HG03378 (cell line): ENCODE results near the gene LMBR1L.

ENCODE experiments used
- ATAC-seq: cut with Tn5 transposase; IDR thresholded peaks from one replicate; pipeline ENCODE4 v1.9.1; 2021; ENCODE audit warnings: mild to moderate bottlenecking, moderate library complexity; ENCODE audit not compliant: unreplicated experiment

Gene LMBR1L

GRCh38 chr12:49121047-49121696 lies 10.5 kb upstream of the LMBR1L start:
- no peak for ATAC-seq

GRCh38 chr12:49111206-49111605 lies 559 bp upstream of the LMBR1L start:
- no peak for ATAC-seq

GRCh38 chr12:49109641-49110463 lies 795 bp downstream of the LMBR1L start:
- no peak for ATAC-seq

GRCh38 chr12:49108958-49109404 lies 1.7 kb downstream of the LMBR1L start:
- ATAC-seq: no peak

- ATAC-seq: no peak
These were observed 5.1 kb downstream of the LMBR1L start for GRCh38 chr12:49105504-49106084.

GRCh38 chr12:49104822-49105221 lies 5.8 kb downstream of the LMBR1L start:
- no peak for ATAC-seq

- ATAC-seq: no peak
These were observed 10.3 kb downstream of the LMBR1L start for GRCh38 chr12:49100380-49100779.

GRCh38 chr12:49098703-49099102 lies 11.9 kb downstream of the LMBR1L start:
- ATAC-seq: no peak

- no peak for ATAC-seq
These were observed 12.6 kb downstream of the LMBR1L start for GRCh38 chr12:49098035-49098451.

GRCh38 chr12:49097381-49097780 lies 13.3 kb downstream of the LMBR1L start:
- ATAC-seq: no peak

GRCh38 chr12:49094975-49095365 lies 15.7 kb downstream of the LMBR1L start:
- ATAC-seq: no peak

- ATAC-seq: no peak
These were observed 16.3 kb downstream of the LMBR1L start, which contains the start of gene DHH for GRCh38 chr12:49094160-49094974. DHH (minus strand) TSS chr12:49094801; CDS start chr12:49094512, 289 bp downstream.

- no peak for ATAC-seq
These were observed 16.9 kb downstream of the LMBR1L start for GRCh38 chr12:49093792-49094159.

- ATAC-seq: no peak
These were observed 17.7 kb downstream of the LMBR1L start for GRCh38 chr12:49092816-49093406.

- ATAC-seq: no peak
These were observed 18.4 kb downstream of the LMBR1L start for GRCh38 chr12:49092086-49092815.

- no peak for ATAC-seq
These were observed 18.9 kb downstream of the LMBR1L start for GRCh38 chr12:49091836-49092085.

GRCh38 chr12:49091056-49091835 lies 19.4 kb downstream of the LMBR1L start:
- no peak for ATAC-seq

GRCh38 chr12:49089821-49090773 lies 20.6 kb downstream of the LMBR1L start:
- ATAC-seq: no peak
